HCT116 (cell line): ENCODE measurements around the gene GATB. TPM values are rescaled to one million over a fixed set of nuclear protein-coding genes. Genes with fewer than 3 reads are reported as not detected.

Experiments
- ATAC-seq: fragments of 200-7000 bp; cut with Tn5 transposase; 2 replicates; pipeline ENCODE4 v1.9.1; 2020; ENCODE audit warnings: mild to moderate bottlenecking, moderate library complexity
- BruUV-seq: library from RNA; stranded (reverse); fragments of 400-500 nt; replicated peaks from 2 replicates; lab custom pipeline; 2021; lab: Mats Ljungman, UMichigan
- CTCF ChIA-PET: fragments of 300-600 bp; sonication (Branson Sonifier 250); formaldehyde crosslinking; loops from one replicate; lab custom pipeline; 2021; ENCODE audit warnings: antibody characterized with exemption; lab: Charles Lee
- POLR2A ChIA-PET: fragments of 300-600, 350-600 bp; sonication (Branson Sonifier 250); formaldehyde crosslinking; loops from one replicate; lab custom pipeline; 2021; ENCODE audit warnings: antibody characterized with exemption; lab: Charles Lee
- RAD21 ChIA-PET, 2 experiments: fragments of 300-600 bp; sonication (Branson Sonifier 250); formaldehyde crosslinking; loops; one replicate each; lab custom pipeline; 2023; ENCODE audit warnings: low total read pairs in 2 of 2; ENCODE audit not compliant: uncharacterized antibody in 2 of 2, unreplicated experiment in 2 of 2, low non-redundant PET in 1 of 2; lab: Charles Lee
- DNase-seq: peaks from one replicate; pipeline ENCODE4 v3.0.0-alpha.2; 2010; ENCODE audit warnings: low read depth, low spot score
- H2AFZ ChIP-seq: fragments of 200-600 bp; shearing (Covaris generic), sonication (generic); 2 replicates; pipeline ENCODE4 v1.6.1; 2017; ENCODE audit warnings: low read depth, mixed run types, mixed read lengths, antibody characterized with exemption, low read length; ENCODE audit not compliant: poor library complexity, severe bottlenecking
- H3K27ac ChIP-seq: 2 replicates; pipeline ENCODE4 v1.5.1; 2012; ENCODE audit warnings: low read depth, low read length
- H3K27me3 ChIP-seq: fragments of 200-600 bp; sonication (generic); 2 replicates; pipeline ENCODE4 v1.6.1; 2016; ENCODE audit warnings: mixed run types, low read length, mixed read lengths; ENCODE audit not compliant: insufficient read depth
- H3K36me3 ChIP-seq, 2 experiments: fragments of 200-500 bp in 1 of 2; fragments of 200-600 bp in 1 of 2; sonication (Bioruptor generic) in 1 of 2; sonication (generic) in 1 of 2; 2 replicates each; pipeline versions ENCODE4 v1.5.1 to v1.6.1; 2014 to 2016; ENCODE audit warnings: low read length in 2 of 2, inconsistent platforms in 1 of 2, mixed read lengths in 1 of 2, mixed run types in 1 of 2; ENCODE audit not compliant: insufficient read depth in 2 of 2, control insufficient read depth in 1 of 2
- H3K4me1 ChIP-seq, 2 experiments: fragments of 200-600 bp in 1 of 2; sonication (generic) in 1 of 2; 2 replicates each; pipeline versions ENCODE4 v1.5.1 to v1.6.1; 2012 to 2017; ENCODE audit warnings: low read length in 2 of 2, inconsistent platforms in 1 of 2, mild to moderate bottlenecking in 1 of 2, mixed read lengths in 1 of 2, mixed run types in 1 of 2, moderate library complexity in 1 of 2; ENCODE audit not compliant: insufficient read depth in 2 of 2, control insufficient read depth in 1 of 2
- H3K4me2 ChIP-seq: fragments of 200-600 bp; sonication (generic); 2 replicates; pipeline ENCODE4 v1.6.1; 2017; ENCODE audit warnings: mixed run types, low read length, mixed read lengths
- H3K4me3 ChIP-seq, 2 experiments: fragments of 200-600 bp in 1 of 2; sonication (generic) in 1 of 2; replicated peaks in 1 of 2; 2 replicates each; pipeline ENCODE4 v1.5.1; 2011 to 2016; ENCODE audit warnings: low read length in 2 of 2, control low read depth in 1 of 2, low read depth in 1 of 2, mild to moderate bottlenecking in 1 of 2, mixed read lengths in 1 of 2, mixed run types in 1 of 2
- H3K79me2 ChIP-seq: fragments of 200-600 bp; sonication (generic); 2 replicates; pipeline ENCODE4 v1.6.1; 2017; ENCODE audit warnings: mild to moderate bottlenecking, mixed run types, low read length, moderate library complexity, mixed read lengths; ENCODE audit not compliant: insufficient read depth
- H3K9ac ChIP-seq: fragments of 200-600 bp; sonication (generic); 2 replicates; pipeline ENCODE4 v1.6.1; 2016; ENCODE audit warnings: low read length, mixed read lengths
- H3K9me2 ChIP-seq: fragments of 200-600 bp; sonication (generic), shearing (Covaris generic); 2 replicates; pipeline ENCODE4 v1.6.1; 2017; ENCODE audit warnings: mixed run types, mild to moderate bottlenecking, moderate library complexity; ENCODE audit not compliant: insufficient read depth
- H3K9me3 ChIP-seq, 2 experiments: fragments of 200-500 bp in 1 of 2; fragments of 200-600 bp in 1 of 2; sonication (Bioruptor generic) in 1 of 2; sonication (generic) in 1 of 2; 2 replicates each; pipeline ENCODE4 v1.6.1; 2014 to 2017; ENCODE audit warnings: low read length in 2 of 2, mixed read lengths in 2 of 2, inconsistent platforms in 1 of 2, low read depth in 1 of 2, mild to moderate bottlenecking in 1 of 2, mixed run types in 1 of 2, moderate library complexity in 1 of 2; ENCODE audit not compliant: control insufficient read depth in 1 of 2, insufficient read depth in 1 of 2
- H4K20me1 ChIP-seq: fragments of 200-600 bp; sonication (generic), shearing (Covaris generic); 2 replicates; pipeline ENCODE4 v1.6.1; 2017; ENCODE audit warnings: mixed run types, mild to moderate bottlenecking, moderate library complexity; ENCODE audit not compliant: insufficient read depth
- ATF3 ChIP-seq: IDR thresholded peaks from 2 replicates; pipeline ENCODE4 v1.6.1; 2012
- CBX3 ChIP-seq: IDR thresholded peaks from 2 replicates; pipeline ENCODE4 v1.6.1; 2012; ENCODE audit warnings: low read depth
- EGR1 ChIP-seq: IDR thresholded peaks from 2 replicates; pipeline ENCODE4 v1.6.1; 2012; ENCODE audit warnings: low read depth
- EZH2 ChIP-seq: fragments of 200-600 bp; sonication (generic); IDR thresholded peaks from 2 replicates; pipeline ENCODE4 v1.6.1; 2017; ENCODE audit warnings: antibody characterized with exemption, mixed run types
- EZH2phosphoT487 ChIP-seq: fragments of 200-600 bp; IDR thresholded peaks from 2 replicates; pipeline ENCODE4 v1.6.1; 2018; ENCODE audit warnings: antibody characterized with exemption, borderline replicate concordance
- JUND ChIP-seq: IDR thresholded peaks from 2 replicates; pipeline ENCODE4 v1.6.1; 2012
- POLR2A ChIP-seq: IDR thresholded peaks from 2 replicates; pipeline ENCODE4 v1.7.0; 2011; ENCODE audit warnings: borderline replicate concordance; ENCODE audit not compliant: insufficient read depth, insufficient read length; ENCODE audit errors: extremely low read depth
- SIN3A ChIP-seq: IDR thresholded peaks from 2 replicates; pipeline ENCODE4 v1.6.1; 2012; ENCODE audit warnings: low read depth
- YY1 ChIP-seq: IDR thresholded peaks from 2 replicates; pipeline ENCODE4 v1.6.1; 2011; ENCODE audit warnings: low read length, low read depth, moderate library complexity, mild to moderate bottlenecking; ENCODE audit not compliant: insufficient replicate concordance; ENCODE audit errors: extremely low read depth
- ZFX ChIP-seq: fragments of 450-650 bp; IDR thresholded peaks from 2 replicates; pipeline ENCODE4 v1.6.1; 2017
- ZNF274 ChIP-seq: fragments of 200-500 bp; sonication (Bioruptor generic); IDR thresholded peaks from 2 replicates; pipeline ENCODE4 v1.6.1; 2014; ENCODE audit warnings: mild to moderate bottlenecking, low read depth, low read length, inconsistent platforms
- intact Hi-C: fragments of 100-400 bp; cut with micrococcal nuclease; formaldehyde crosslinking; loops from 2 replicates; pipeline ENCODE4 v1.10.0; 2022
- total RNA-seq: library from RNA; stranded (reverse); gene quantifications from one replicate; pipeline ENCODE4 v1.2.1, GENCODE V29; 2021; ENCODE audit not compliant: unreplicated experiment
- TF ChIP-seq, protein P1 (sequence below): IDR thresholded peaks from 2 replicates; pipeline ENCODE4 v1.6.1; 2011; ENCODE audit warnings: mild to moderate bottlenecking, low read length, moderate library complexity; ENCODE audit not compliant: insufficient replicate concordance; ENCODE audit errors: extremely low read depth

The GATB gene
- total RNA-seq, 1 experiment from 2014 or later: 29.3 TPM

GRCh38 chr4:151651496-151651895, 109.3 kb downstream of the GATB start:
- H2AFZ ChIP-seq: no peak overlapping the region
- ATAC-seq (no peak), DNase-seq (no peak)
- no peaks in the 10 kb centered on the region for H3K36me3 ChIP-seq
- no peak overlapping the region for H3K4me3 ChIP-seq
- BruUV-seq: no TSS peak
- POLR2A ChIA-PET: no interaction called here
- RAD21 ChIA-PET: no interaction called here
- H3K27me3 ChIP-seq: no peaks in the 10 kb centered on the region
- H3K4me1 ChIP-seq: no peaks in the 10 kb centered on the region
- no peak overlapping the region for H3K4me2 ChIP-seq
- H3K27ac ChIP-seq: no peak overlapping the region
- H3K9me2 ChIP-seq: no peaks in the 10 kb centered on the region
- H3K79me2 ChIP-seq: no peaks in the 10 kb centered on the region
- intact Hi-C loops: no loop called here
- no peaks in the 10 kb centered on the region for H3K9me3 ChIP-seq
- CTCF ChIA-PET: no interaction called here
- no peak overlapping the region for H3K9ac ChIP-seq
- H4K20me1 ChIP-seq: no peaks in the 10 kb centered on the region
- no peak for TF ChIP-seq CBX3
- no peak for TF ChIP-seq YY1
- no peak for TF ChIP-seq JUND
- no peak for TF ChIP-seq ZNF274
- no peak for TF ChIP-seq SIN3A
- TF ChIP-seq, protein P1, sequence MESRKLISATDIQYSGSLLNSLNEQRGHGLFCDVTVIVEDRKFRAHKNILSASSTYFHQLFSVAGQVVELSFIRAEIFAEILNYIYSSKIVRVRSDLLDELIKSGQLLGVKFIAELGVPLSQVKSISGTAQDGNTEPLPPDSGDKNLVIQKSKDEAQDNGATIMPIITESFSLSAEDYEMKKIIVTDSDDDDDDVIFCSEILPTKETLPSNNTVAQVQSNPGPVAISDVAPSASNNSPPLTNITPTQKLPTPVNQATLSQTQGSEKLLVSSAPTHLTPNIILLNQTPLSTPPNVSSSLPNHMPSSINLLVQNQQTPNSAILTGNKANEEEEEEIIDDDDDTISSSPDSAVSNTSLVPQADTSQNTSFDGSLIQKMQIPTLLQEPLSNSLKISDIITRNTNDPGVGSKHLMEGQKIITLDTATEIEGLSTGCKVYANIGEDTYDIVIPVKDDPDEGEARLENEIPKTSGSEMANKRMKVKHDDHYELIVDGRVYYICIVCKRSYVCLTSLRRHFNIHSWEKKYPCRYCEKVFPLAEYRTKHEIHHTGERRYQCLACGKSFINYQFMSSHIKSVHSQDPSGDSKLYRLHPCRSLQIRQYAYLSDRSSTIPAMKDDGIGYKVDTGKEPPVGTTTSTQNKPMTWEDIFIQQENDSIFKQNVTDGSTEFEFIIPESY: no peak
- no peak for TF ChIP-seq EGR1
- no peak for TF ChIP-seq ZFX
- TF ChIP-seq ATF3: no peak
- TF ChIP-seq EZH2phosphoT487: no peak
- no peak for TF ChIP-seq POLR2A
- TF ChIP-seq EZH2: no peak
